Measurements from ENCODE around the gene ANAPC10. TPM values are rescaled to one million over a fixed set of nuclear protein-coding genes. Genes with fewer than 3 reads are reported as not detected.

The ANAPC10 gene
- total and polyA plus RNA-seq, 8 donors = 16.0 to 31.6 (median 27.5) TPM

- peaks cover 0 to 79% of the 10 kb centered on the region in 2 donors for H3K36me3 ChIP-seq
- no peaks in the 10 kb centered on the region for H3K27me3 ChIP-seq
- intact Hi-C loops (cut with DNase I) = no loop called here
- H3K4me3 ChIP-seq = no peak overlapping the region
- H3K4me1 ChIP-seq = peaks cover 0 to 16% of the 10 kb centered on the region in 2 donors
- H3K27ac ChIP-seq = no peak overlapping the region
- H3K9me3 ChIP-seq = no peaks in the 10 kb centered on the region
- ATAC-seq = no peak
- TF ChIP-seq, protein P1, sequence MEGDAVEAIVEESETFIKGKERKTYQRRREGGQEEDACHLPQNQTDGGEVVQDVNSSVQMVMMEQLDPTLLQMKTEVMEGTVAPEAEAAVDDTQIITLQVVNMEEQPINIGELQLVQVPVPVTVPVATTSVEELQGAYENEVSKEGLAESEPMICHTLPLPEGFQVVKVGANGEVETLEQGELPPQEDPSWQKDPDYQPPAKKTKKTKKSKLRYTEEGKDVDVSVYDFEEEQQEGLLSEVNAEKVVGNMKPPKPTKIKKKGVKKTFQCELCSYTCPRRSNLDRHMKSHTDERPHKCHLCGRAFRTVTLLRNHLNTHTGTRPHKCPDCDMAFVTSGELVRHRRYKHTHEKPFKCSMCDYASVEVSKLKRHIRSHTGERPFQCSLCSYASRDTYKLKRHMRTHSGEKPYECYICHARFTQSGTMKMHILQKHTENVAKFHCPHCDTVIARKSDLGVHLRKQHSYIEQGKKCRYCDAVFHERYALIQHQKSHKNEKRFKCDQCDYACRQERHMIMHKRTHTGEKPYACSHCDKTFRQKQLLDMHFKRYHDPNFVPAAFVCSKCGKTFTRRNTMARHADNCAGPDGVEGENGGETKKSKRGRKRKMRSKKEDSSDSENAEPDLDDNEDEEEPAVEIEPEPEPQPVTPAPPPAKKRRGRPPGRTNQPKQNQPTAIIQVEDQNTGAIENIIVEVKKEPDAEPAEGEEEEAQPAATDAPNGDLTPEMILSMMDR (IDR thresholded peaks at IDR 0.05) = no peak
- DNase-seq = no peak
Measured at GRCh38 chr4:145107126-145107525, 9.1 kb upstream of the ANAPC10 start.

DNA sequence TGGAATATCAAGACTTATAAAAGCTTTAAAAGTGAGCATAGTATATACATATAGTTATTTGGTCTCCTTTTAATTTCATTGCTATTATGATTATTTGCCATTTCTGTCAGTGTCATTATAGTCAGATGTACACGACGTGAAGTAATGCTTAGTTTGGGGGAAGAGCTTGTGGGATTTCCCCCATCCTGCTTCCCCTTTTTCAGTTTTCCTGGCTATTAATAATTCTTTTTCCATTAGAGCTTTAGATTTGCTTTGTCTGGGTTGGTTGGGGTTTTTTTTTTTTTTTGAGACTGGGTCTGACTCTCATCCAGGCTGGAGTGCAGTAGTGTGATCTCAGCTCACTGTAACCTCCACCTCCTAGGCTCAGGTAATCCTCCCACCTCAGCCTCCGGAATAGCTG is 5.5 kb upstream of the ANAPC10 start:
- intact Hi-C loops (cut with DNase I) = no loop called here
- Histone ChIP-seq H3K4me3 (no peak overlapping the region), H3K4me1 (peaks cover 13 to 42% of the 10 kb centered on the region in 2 donors), H3K9me3 (no peaks in the 10 kb centered on the region), H3K36me3 (peaks cover 0 to 43% of the 10 kb centered on the region in 2 donors), H3K27ac (no peak overlapping the region), H3K27me3 (no peaks in the 10 kb centered on the region)
- DNase-seq = no peak
- ATAC-seq = no peak
- TF ChIP-seq, protein P1 (IDR thresholded peaks at IDR 0.05) = no peak

- Histone ChIP-seq H3K9me3 (no peaks in the 10 kb centered on the region), H3K27me3 (no peaks in the 10 kb centered on the region), H3K4me3 (no peak overlapping the region), H3K4me1 (peaks cover 13 to 42% of the 10 kb centered on the region in 2 donors), H3K36me3 (peaks cover 0 to 34% of the 10 kb centered on the region in 2 donors), H3K27ac (no peak overlapping the region)
- ATAC-seq = no peak
- no peak for DNase-seq
- TF ChIP-seq, protein P1 (IDR thresholded peaks at IDR 0.05) = no peak
- intact Hi-C loops (cut with DNase I) = no loop called here
Measured at GRCh38 chr4:145102619-145103018, 4.6 kb upstream of the ANAPC10 start.

- TF ChIP-seq, protein P1 (IDR thresholded peaks at IDR 0.05) = no peak
- H3K27me3 ChIP-seq = no peaks in the 10 kb centered on the region
- DNase-seq (no peak), ATAC-seq (no peak)
- H3K4me1 ChIP-seq = peaks cover 18 to 52% of the 10 kb centered on the region in 2 donors
- no peak overlapping the region for H3K27ac ChIP-seq
- intact Hi-C loops (cut with DNase I) = no loop called here
- H3K4me3 ChIP-seq = no peak overlapping the region
- no peaks in the 10 kb centered on the region for H3K9me3 ChIP-seq
- peaks cover 0 to 19% of the 10 kb centered on the region in 2 donors for H3K36me3 ChIP-seq
Measured at GRCh38 chr4:145101091-145101490, 3.1 kb upstream of the ANAPC10 start.

DNA sequence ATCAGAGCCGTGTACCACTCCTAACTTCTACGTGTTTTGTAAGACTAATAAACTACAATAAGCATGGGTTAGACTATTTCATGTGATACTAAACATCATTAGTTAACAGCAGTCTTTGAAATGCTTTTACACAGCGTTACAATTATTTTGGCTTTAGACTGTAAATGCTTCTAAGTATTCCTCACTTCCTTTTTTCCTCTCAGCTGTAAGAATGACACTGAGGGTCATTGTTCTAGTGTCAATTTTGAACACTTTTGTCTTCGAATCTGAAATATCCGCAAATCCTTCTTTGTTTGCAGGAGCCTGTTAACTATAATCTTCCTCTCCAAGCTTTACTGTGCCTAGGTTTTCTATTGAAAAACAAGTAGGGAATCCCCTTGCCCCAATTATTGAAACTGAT is 1.7 kb upstream of the ANAPC10 start:
- intact Hi-C loops (cut with DNase I) = no loop called here
- Histone ChIP-seq H3K27me3 (no peaks in the 10 kb centered on the region), H3K36me3 (peaks cover 0 to 16% of the 10 kb centered on the region in 2 donors), H3K4me3 (peak overlapping the region in 1 of 2 donors; percentile 88), H3K4me1 (peaks cover 18 to 52% of the 10 kb centered on the region in 2 donors), H3K27ac (no peak overlapping the region), H3K9me3 (no peaks in the 10 kb centered on the region)
- ATAC-seq = no peak
- TF ChIP-seq, protein P1 (IDR thresholded peaks at IDR 0.05) = no peak
- DNase-seq = no peak
